GM21717 (cell line): Measurements from ENCODE around the gene NGF.

Experiments used
- ATAC-seq: cut with Tn5 transposase; IDR thresholded peaks from one replicate; pipeline ENCODE4 v1.9.1; 2021; ENCODE audit warnings: mild to moderate bottlenecking, moderate library complexity; ENCODE audit not compliant: unreplicated experiment

The NGF gene

GRCh38 chr1:115240297-115240696 lies 97.8 kb downstream of the NGF start:
- ATAC-seq = no peak

- no peak for ATAC-seq
Observed at GRCh38 chr1:115239426-115239825, 98.6 kb downstream of the NGF start.

GRCh38 chr1:115239148-115239422 lies 99.0 kb downstream of the NGF start:
- no peak for ATAC-seq

GRCh38 chr1:115238336-115239147 lies 99.5 kb downstream of the NGF start:
- no peak for ATAC-seq

- ATAC-seq = no peak
Observed at GRCh38 chr1:115237507-115237906, 100.5 kb downstream of the NGF start.

- no peak for ATAC-seq
Observed at GRCh38 chr1:115237023-115237422, 101.0 kb downstream of the NGF start.
